K562 (cell line): ENCODE results near the gene BEST3.

Experiments
- CBFB ChIP-seq: sonication (generic); formaldehyde crosslinking; IDR thresholded peaks from 2 replicates; pipeline ENCODE4 v1.4.0; 2020; ENCODE audit warnings: mild to moderate bottlenecking, missing genetic modification reagents
- CTCF ChIP-seq, 3 experiments: IDR thresholded peaks in 2 of 3; conservative IDR thresholded peaks in 1 of 3; 2 replicates each; pipeline ENCODE4 v1.5.1; 2011 to 2012; ENCODE audit warnings: low read length in 3 of 3, mild to moderate bottlenecking in 3 of 3, control low read depth in 2 of 3, improper control_type of control experiment in 1 of 3, inconsistent platforms in 1 of 3, low read depth in 1 of 3, mixed read lengths in 1 of 3, moderate library complexity in 1 of 3; ENCODE audit not compliant: insufficient read depth in 2 of 3
- E2F1 ChIP-seq: sonication (generic); formaldehyde crosslinking; IDR thresholded peaks from 2 replicates; pipeline ENCODE4 v1.8.1; 2023; ENCODE audit warnings: mild to moderate bottlenecking, missing genetic modification reagents, moderate library complexity
- FIP1L1 ChIP-seq: fragments of 200-400 bp; formaldehyde crosslinking; IDR thresholded peaks from 2 replicates; pipeline ENCODE4 v1.6.1; 2018; ENCODE audit warnings: mild to moderate bottlenecking, low read depth, low read length; ENCODE audit not compliant: poor library complexity, severe bottlenecking
- FOXM1 ChIP-seq, 2 experiments: fragments of 450-650 bp in 1 of 2; sonication (generic) in 1 of 2; formaldehyde crosslinking in 1 of 2; IDR thresholded peaks; 2 replicates each; pipeline versions ENCODE4 v1.6.1 to v1.9.0; 2017 to 2022; ENCODE audit warnings: low read depth in 2 of 2, mild to moderate bottlenecking in 2 of 2, missing genetic modification reagents in 1 of 2, moderate library complexity in 1 of 2
- RAD21 ChIP-seq, 2 experiments: fragments of 250-450 bp in 1 of 2; fragments of 450-650 bp in 1 of 2; sonication (Bioruptor Pico) in 1 of 2; formaldehyde crosslinking in 1 of 2; IDR thresholded peaks in 1 of 2; conservative IDR thresholded peaks in 1 of 2; 2 replicates each; pipeline versions ENCODE4 v1.4.0 to v1.8.0; 2020 to 2022; ENCODE audit warnings: mild to moderate bottlenecking in 2 of 2, moderate library complexity in 1 of 2
- RAD51 ChIP-seq: fragments of 450-650 bp; IDR thresholded peaks from 2 replicates; pipeline ENCODE4 v1.7.1; 2016; ENCODE audit warnings: low read depth, mild to moderate bottlenecking, borderline replicate concordance
- SIN3B ChIP-seq: fragments of 450-650 bp; IDR thresholded peaks from 2 replicates; pipeline ENCODE4 v1.6.1; 2017; ENCODE audit warnings: low read depth, mild to moderate bottlenecking, moderate library complexity
- SP1 ChIP-seq: sonication (generic); formaldehyde crosslinking; IDR thresholded peaks from 2 replicates; pipeline ENCODE4 v1.8.1; 2022; ENCODE audit warnings: mild to moderate bottlenecking, missing genetic modification reagents
- TAF1 ChIP-seq: IDR thresholded peaks from 2 replicates; pipeline ENCODE4 v1.6.1; 2011; ENCODE audit warnings: mild to moderate bottlenecking, low read length, moderate library complexity; ENCODE audit not compliant: insufficient read depth, control insufficient read depth, severe bottlenecking; ENCODE audit errors: extremely low read depth
- TBL1XR1 ChIP-seq, 2 experiments: IDR thresholded peaks; 2 replicates each; pipeline ENCODE4 v1.6.1; 2012; ENCODE audit warnings: improper control_type of control experiment in 2 of 2, low read length in 2 of 2, mild to moderate bottlenecking in 1 of 2
- ZBTB11 ChIP-seq, 3 experiments: fragments of 200-800 bp in 1 of 3; fragments of 250-450 bp in 1 of 3; fragments of 450-650 bp in 1 of 3; sonication (Bioruptor Pico) in 1 of 3; sonication (Bioruptor generic) in 1 of 3; formaldehyde crosslinking in 1 of 3; IDR thresholded peaks; 2 replicates each; pipeline versions ENCODE4 v1.6.1 to v1.8.0; 2016 to 2022; ENCODE audit warnings: mild to moderate bottlenecking in 2 of 3, missing genetic modification characterization in 2 of 3, missing compliant biosample characterization in 1 of 3, moderate library complexity in 1 of 3
- ZNF174 ChIP-seq: fragments of 250-450 bp; sonication (Bioruptor Pico); IDR thresholded peaks from 2 replicates; pipeline ENCODE4 v1.4.0; 2020; ENCODE audit warnings: mild to moderate bottlenecking

- TF ChIP-seq CTCF (IDR thresholded peaks at IDR 0.05 in 2 of 3, conservative IDR thresholded peaks at IDR 0.05 in 1 of 3; ENCODE audit: insufficient read depth in 2 of 3, low read depth in 1 of 3, low read length in 3 of 3) (no peak), CBFB (CRISPR knock-in tag) (no peak), ZBTB11 (CRISPR knock-in tag; IDR thresholded peaks at IDR 0.05) (no peak), RAD51 (no peak), FIP1L1 (no peak), FOXM1 (IDR thresholded peaks at IDR 0.05; ENCODE audit: low read depth) (no peak), FOXM1 (CRISPR knock-in tag; IDR thresholded peaks at IDR 0.05; ENCODE audit: low read depth) (no peak), TBL1XR1 (IDR thresholded peaks at IDR 0.05; ENCODE audit: low read length in 2 of 2) (no peak), SIN3B (no peak), ZNF174 (CRISPR knock-in tag) (no peak), TAF1 (no peak), SP1 (CRISPR knock-in tag) (no peak), E2F1 (no peak), RAD21 (CRISPR knock-in tag; conservative IDR thresholded peaks at IDR 0.05 in 1 of 2, IDR thresholded peaks at IDR 0.05 in 1 of 2) (no peak)
Measured at GRCh38 chr12:69621551-69621950, 77.6 kb downstream of the BEST3 start.
